Renal cortex interstitium (tissue), 11 donors: Measurements from ENCODE around the gene RABGAP1. TPM values are rescaled to one million over a fixed set of nuclear protein-coding genes. Genes with fewer than 3 reads are reported as not detected.

Experiments
- DNase-seq, 11 donors: peaks; one replicate each; pipeline ENCODE4 v3.0.0-alpha.2; 2013; ENCODE audit warnings: low read depth in 9 of 11, low spot score in 4 of 11; ENCODE audit errors: extremely low read depth in 1 of 11
- polyA plus RNA-seq, 3 donors: library from polyadenylated mRNA; unstranded; fragments of 120-200 nt; gene quantifications; one replicate each; pipeline ENCODE4 v1.2.1, GENCODE V29; 2013; ENCODE audit not compliant: insufficient read length in 3 of 3

The RABGAP1 gene
- polyA plus RNA-seq, 3 donors, result 59.5 to 67.8 (median 67.3) TPM

- no peak for DNase-seq
Measured at GRCh38 chr9:122936464-122936863, 4.4 kb upstream of the RABGAP1 start.

- no peak for DNase-seq
Measured at GRCh38 chr9:122936883-122937282, 3.9 kb upstream of the RABGAP1 start.

- DNase-seq, result no peak
Measured at GRCh38 chr9:122939601-122940000, 1.2 kb upstream of the RABGAP1 start.

- DNase-seq, result no peak
Measured at GRCh38 chr9:122940454-122940748, 419 bp upstream of the RABGAP1 start.

- DNase-seq, result peak in 2 of 11 donors; percentile 19 to 21
Measured at GRCh38 chr9:122941582-122942234, 888 bp downstream of the RABGAP1 start.

GRCh38 chr9:122944960-122945888 lies 4.4 kb downstream of the RABGAP1 start:
- DNase-seq, result no peak

GRCh38 chr9:122946461-122947005 lies 5.7 kb downstream of the RABGAP1 start:
- no peak for DNase-seq

- no peak for DNase-seq
Measured at GRCh38 chr9:122948313-122948712, 7.5 kb downstream of the RABGAP1 start.

- DNase-seq, result no peak
Measured at GRCh38 chr9:122949696-122950095, 8.9 kb downstream of the RABGAP1 start.

GRCh38 chr9:122950263-122950662 lies 9.4 kb downstream of the RABGAP1 start:
- no peak for DNase-seq

- DNase-seq, result no peak
Measured at GRCh38 chr9:122951056-122951455, 10.2 kb downstream of the RABGAP1 start.

- DNase-seq, result no peak
Measured at GRCh38 chr9:122954253-122954691, 13.5 kb downstream of the RABGAP1 start.

GRCh38 chr9:122955961-122956360 lies 15.1 kb downstream of the RABGAP1 start:
- DNase-seq, result no peak

- DNase-seq, result no peak
Measured at GRCh38 chr9:122961139-122961538, 20.3 kb downstream of the RABGAP1 start.

- no peak for DNase-seq
Measured at GRCh38 chr9:122975196-122975595, 34.4 kb downstream of the RABGAP1 start.

- no peak for DNase-seq
Measured at GRCh38 chr9:122978601-122979000, 37.8 kb downstream of the RABGAP1 start.

GRCh38 chr9:122986010-122986409 lies 45.2 kb downstream of the RABGAP1 start:
- no peak for DNase-seq

- DNase-seq, result no peak
Measured at GRCh38 chr9:122988141-122988540, 47.3 kb downstream of the RABGAP1 start.

- no peak for DNase-seq
Measured at GRCh38 chr9:122988920-122989621, 48.3 kb downstream of the RABGAP1 start.
